Measurements from ENCODE around the gene KCNK18. TPM values are rescaled to one million over a fixed set of nuclear protein-coding genes. Genes with fewer than 3 reads are reported as not detected.

KCNK18 gene
- polyA plus RNA-seq, 2 of the 4 experiments (the other 2 are of a cell fraction): not detected

GRCh38 chr10:117167789-117168674 is 29.3 kb upstream of the KCNK18 start (continued):
- TF ChIP-seq REST (IDR thresholded peaks at IDR 0.05): no peak
- TF ChIP-seq POLR2AphosphoS2 (conservative IDR thresholded peaks at IDR 0.05; ENCODE audit: low read length): no peak
- TF ChIP-seq FOSL2 (IDR thresholded peaks at IDR 0.05): no peak
- no peak for TF ChIP-seq FOSL2 (CRISPR knock-in tag; IDR thresholded peaks at IDR 0.05)
- TF ChIP-seq CHD2 (IDR thresholded peaks at IDR 0.05; ENCODE audit: low read length, partially characterized antibody): no peak

- Histone ChIP-seq H3K4me2 (peak overlapping the region; percentile 87), H3K9me3 (no peaks in the 10 kb centered on the region), H3K4me3 (peak overlapping the region; percentile 55), H3K4me1 (peaks cover 5% of the 10 kb centered on the region; the same call in 2 of the 3 replicates), H3K27ac (peak overlapping the region; percentile 71 to 86; a peak in 5 of 6 replicates)
- WGBS (ENCODE audit: missing lambda C conversion rate): 66% methylated on average over 12 of the region's 25 CpGs
- TF ChIP-seq HMGXB4 (CRISPR knock-in tag; IDR thresholded peaks at IDR 0.05; ENCODE audit: borderline replicate concordance): no peak
- no peak for TF ChIP-seq ZFP36 (IDR thresholded peaks at IDR 0.05; ENCODE audit: borderline replicate concordance, partially characterized antibody)
- TF ChIP-seq E2F6 (IDR thresholded peaks at IDR 0.05; ENCODE audit: borderline replicate concordance, low read depth): no peak
- DNase-seq (ENCODE audit: low read depth in 1 of 2, low spot score in 1 of 2) (no peak), FAIRE-seq (no peak), ATAC-seq (no peak)
- ChIA-PET CTCF (interaction anchor here (0.5 to 19.7 kb wide), 30 partner anchors 11 to 542 kb away, joined by 3 to 1061 read pairs (median 5); partner anchors contain the start of genes ENO4 and VAX1), POLR2A (no interaction called here)
These were observed 28.6 kb upstream of the KCNK18 start for GRCh38 chr10:117168729-117169128.

- FAIRE-seq: no peak
These were observed 27.8 kb upstream of the KCNK18 start for GRCh38 chr10:117169480-117169879.

GRCh38 chr10:117170244-117170643 is 27.0 kb upstream of the KCNK18 start:
- POLR2A ChIA-PET: interaction anchor here (0.6 kb wide), 1 partner anchor 428 kb away, joined by 3 read pairs; no protein-coding TSS in a partner anchor
- no peak for ATAC-seq
- WGBS (ENCODE audit: missing lambda C conversion rate): 14% methylated on average over 6 of the region's 6 CpGs

More at GRCh38 chr10:117169480-117169879, 27.8 kb upstream of the KCNK18 start:
- Histone ChIP-seq H3K27ac (no peak overlapping the region), H3K4me3 (no peak overlapping the region), H3K4me2 (no peak overlapping the region), H3K4me1 (peaks cover 6% of the 10 kb centered on the region; the same call in 2 of the 3 replicates), H3K9me3 (no peaks in the 10 kb centered on the region)
- CTCF ChIA-PET: interaction anchor here (0.5 to 19.7 kb wide), 13 partner anchors 10 to 542 kb away, joined by 3 to 1061 read pairs (median 5); no protein-coding TSS in a partner anchor
- TF ChIP-seq HOXA7 (CRISPR knock-in tag; IDR thresholded peaks at IDR 0.05): no peak
- TF ChIP-seq SMC3 (IDR thresholded peaks at IDR 0.05): no peak
- no peak for TF ChIP-seq EP300 (IDR thresholded peaks at IDR 0.05)
- TF ChIP-seq ZFP36 (IDR thresholded peaks at IDR 0.05; ENCODE audit: borderline replicate concordance, partially characterized antibody): no peak
- DNase-seq (ENCODE audit: low read depth in 1 of 2, low spot score in 1 of 2) (no peak), ATAC-seq (no peak)
- POLR2A ChIA-PET: no interaction called here
- WGBS (ENCODE audit: missing lambda C conversion rate): 35% methylated on average over 2 of the region's 2 CpGs

More at GRCh38 chr10:117170244-117170643, 27.0 kb upstream of the KCNK18 start:
- no peak overlapping the region for H3K4me3 ChIP-seq
- H3K27ac ChIP-seq: no peak overlapping the region
- H3K4me1 ChIP-seq: peaks cover 9% of the 10 kb centered on the region; the same call in 2 of the 3 replicates
- no peak for DNase-seq (ENCODE audit: low read depth in 1 of 2, low spot score in 1 of 2)
- no peaks in the 10 kb centered on the region for H3K9me3 ChIP-seq
- TF ChIP-seq POLR2AphosphoS2 (conservative IDR thresholded peaks at IDR 0.05; ENCODE audit: low read length) (no peak), USF2 (IDR thresholded peaks at IDR 0.05) (peak; percentile 81), HOXB13 (CRISPR knock-in tag; IDR thresholded peaks at IDR 0.05; ENCODE audit: low read depth) (no peak), HMGXB4 (CRISPR knock-in tag; IDR thresholded peaks at IDR 0.05; ENCODE audit: borderline replicate concordance) (no peak), MAX (IDR thresholded peaks at IDR 0.05) (no peak), E2F6 (IDR thresholded peaks at IDR 0.05; ENCODE audit: borderline replicate concordance, low read depth) (no peak), RCOR1 (IDR thresholded peaks at IDR 0.05; ENCODE audit: low read depth, low read length) (no peak), NFE2L2 (conservative IDR thresholded peaks at IDR 0.05; ENCODE audit: low read length) (no peak)
- CTCF ChIA-PET: interaction anchor here (0.8 to 19.7 kb wide), 9 partner anchors 9 to 543 kb away, joined by 3 to 1061 read pairs (median 4); no protein-coding TSS in a partner anchor
- H3K4me2 ChIP-seq: no peak overlapping the region
- no peak for FAIRE-seq

Data from A549 (cell line).